ENCODE data around the gene HDAC4.
A peak's percentile ranks its signal among the peaks of the same experiment; 100 is the strongest.

HDAC4 gene

DNA sequence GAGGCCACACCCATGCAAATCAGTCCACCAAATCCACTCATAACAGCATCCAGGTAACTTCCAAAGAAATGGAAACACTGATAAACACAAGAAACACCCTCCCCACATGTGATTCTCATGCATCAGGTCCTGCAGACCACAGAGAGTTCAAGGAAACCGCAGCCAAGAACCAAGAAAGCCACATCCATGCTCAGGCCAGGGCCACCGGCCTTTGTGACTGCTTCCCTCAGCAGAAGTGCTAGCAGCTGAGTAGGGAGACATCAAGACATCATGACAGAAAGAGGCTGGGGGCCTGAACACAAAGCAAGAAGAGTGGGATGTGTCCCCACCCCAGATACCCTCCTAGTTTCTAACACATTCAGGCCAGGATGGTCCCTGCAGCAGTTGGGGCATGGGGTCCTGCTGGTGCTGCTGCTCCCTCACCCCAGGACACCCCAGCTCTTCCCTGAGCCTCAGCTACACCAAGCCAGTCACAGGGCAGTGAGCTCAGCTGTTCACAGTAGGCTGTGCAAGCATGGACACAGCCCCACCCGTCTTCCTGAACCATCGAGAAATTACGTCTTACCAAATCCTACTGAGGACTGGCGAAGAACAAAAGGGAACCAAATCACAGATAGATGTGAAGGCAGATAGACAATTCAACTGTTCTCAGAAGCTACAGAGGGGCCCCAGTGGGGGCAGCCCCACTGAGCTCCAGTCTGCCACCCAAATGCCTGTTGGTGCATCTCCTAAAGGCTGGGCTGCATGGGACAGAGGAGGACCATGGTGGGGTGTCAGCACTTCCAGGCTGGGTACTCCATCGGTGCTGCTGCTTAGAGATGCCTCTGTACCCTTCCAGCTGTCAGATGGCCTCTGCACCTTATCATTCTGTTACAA lies 60.9 kb downstream of the HDAC4 start:
- TF ChIP-seq, protein P1, sequence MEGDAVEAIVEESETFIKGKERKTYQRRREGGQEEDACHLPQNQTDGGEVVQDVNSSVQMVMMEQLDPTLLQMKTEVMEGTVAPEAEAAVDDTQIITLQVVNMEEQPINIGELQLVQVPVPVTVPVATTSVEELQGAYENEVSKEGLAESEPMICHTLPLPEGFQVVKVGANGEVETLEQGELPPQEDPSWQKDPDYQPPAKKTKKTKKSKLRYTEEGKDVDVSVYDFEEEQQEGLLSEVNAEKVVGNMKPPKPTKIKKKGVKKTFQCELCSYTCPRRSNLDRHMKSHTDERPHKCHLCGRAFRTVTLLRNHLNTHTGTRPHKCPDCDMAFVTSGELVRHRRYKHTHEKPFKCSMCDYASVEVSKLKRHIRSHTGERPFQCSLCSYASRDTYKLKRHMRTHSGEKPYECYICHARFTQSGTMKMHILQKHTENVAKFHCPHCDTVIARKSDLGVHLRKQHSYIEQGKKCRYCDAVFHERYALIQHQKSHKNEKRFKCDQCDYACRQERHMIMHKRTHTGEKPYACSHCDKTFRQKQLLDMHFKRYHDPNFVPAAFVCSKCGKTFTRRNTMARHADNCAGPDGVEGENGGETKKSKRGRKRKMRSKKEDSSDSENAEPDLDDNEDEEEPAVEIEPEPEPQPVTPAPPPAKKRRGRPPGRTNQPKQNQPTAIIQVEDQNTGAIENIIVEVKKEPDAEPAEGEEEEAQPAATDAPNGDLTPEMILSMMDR (IDR thresholded peaks at IDR 0.05; ENCODE audit: borderline replicate concordance, control extremely low read depth, extremely low read depth, insufficient read depth, missing control alignments) = no peak
- in situ Hi-C loops (cut with MboI; ENCODE audit: low sequenced_read_pairs, unreplicated experiment) = no loop called here

DNA sequence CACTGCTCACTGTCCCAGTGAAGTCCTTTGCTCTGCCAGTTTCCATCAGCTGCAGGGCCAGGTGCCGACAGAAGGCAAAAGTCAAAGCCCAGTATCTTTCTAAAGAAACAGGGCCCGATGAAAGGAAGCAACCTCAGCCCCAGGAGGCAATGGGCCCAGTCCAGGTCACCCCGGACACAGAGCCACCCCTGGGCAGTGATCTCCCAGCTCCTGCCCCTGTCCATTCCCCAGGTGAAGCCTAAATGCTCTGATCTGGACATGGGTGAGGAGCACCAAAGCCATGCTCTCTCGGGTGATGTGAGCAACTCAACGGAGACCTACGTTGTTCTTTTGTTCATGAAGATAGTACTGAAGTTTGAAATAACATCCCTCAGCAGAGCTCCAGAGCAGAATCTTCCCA lies 61.6 kb downstream of the HDAC4 start:
- in situ Hi-C loops (cut with MboI; ENCODE audit: low sequenced_read_pairs, unreplicated experiment) = no loop called here
- TF ChIP-seq, protein P1 (IDR thresholded peaks at IDR 0.05; ENCODE audit: borderline replicate concordance, control extremely low read depth, extremely low read depth, insufficient read depth, missing control alignments) = no peak
- no peak for DNase-seq (ENCODE audit: low spot score)

More for the DNA sequence above, 60.9 kb downstream of the HDAC4 start:
- peak; percentile 66 for DNase-seq (ENCODE audit: low spot score)

DNA sequence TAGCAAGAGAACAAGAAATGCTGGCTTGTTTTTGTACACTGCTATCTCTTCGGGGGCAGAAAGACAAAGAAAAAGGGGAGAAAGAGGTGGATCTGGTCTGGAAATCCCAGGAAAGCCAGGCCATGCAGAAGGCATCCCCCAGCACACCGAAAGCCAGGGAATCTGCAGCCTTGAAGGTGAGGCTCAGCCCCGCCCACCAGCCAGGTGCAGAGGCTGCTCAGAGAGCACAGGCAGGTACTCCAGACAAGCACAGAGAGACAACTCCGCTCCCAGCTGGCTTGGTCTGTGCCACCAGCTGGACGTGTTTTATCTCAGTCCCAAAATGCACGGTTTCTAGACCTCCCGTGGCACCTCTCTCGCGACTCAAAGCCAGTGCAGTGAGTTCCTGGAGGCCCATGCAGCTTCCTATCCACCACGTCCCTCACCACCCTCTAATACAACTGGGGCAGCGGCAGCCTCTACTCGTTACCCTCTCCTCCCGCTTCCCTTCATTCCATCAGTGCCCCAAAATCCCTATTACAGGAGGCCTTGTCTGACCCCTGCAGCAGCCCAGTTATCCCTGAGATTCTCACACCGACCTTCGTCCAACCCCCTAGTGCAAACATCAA lies 62.8 kb downstream of the HDAC4 start:
- no peak for DNase-seq (ENCODE audit: low spot score)
- in situ Hi-C loops (cut with MboI; ENCODE audit: low sequenced_read_pairs, unreplicated experiment) = no loop called here
- TF ChIP-seq, protein P1 (IDR thresholded peaks at IDR 0.05; ENCODE audit: borderline replicate concordance, control extremely low read depth, extremely low read depth, insufficient read depth, missing control alignments) = no peak

DNA sequence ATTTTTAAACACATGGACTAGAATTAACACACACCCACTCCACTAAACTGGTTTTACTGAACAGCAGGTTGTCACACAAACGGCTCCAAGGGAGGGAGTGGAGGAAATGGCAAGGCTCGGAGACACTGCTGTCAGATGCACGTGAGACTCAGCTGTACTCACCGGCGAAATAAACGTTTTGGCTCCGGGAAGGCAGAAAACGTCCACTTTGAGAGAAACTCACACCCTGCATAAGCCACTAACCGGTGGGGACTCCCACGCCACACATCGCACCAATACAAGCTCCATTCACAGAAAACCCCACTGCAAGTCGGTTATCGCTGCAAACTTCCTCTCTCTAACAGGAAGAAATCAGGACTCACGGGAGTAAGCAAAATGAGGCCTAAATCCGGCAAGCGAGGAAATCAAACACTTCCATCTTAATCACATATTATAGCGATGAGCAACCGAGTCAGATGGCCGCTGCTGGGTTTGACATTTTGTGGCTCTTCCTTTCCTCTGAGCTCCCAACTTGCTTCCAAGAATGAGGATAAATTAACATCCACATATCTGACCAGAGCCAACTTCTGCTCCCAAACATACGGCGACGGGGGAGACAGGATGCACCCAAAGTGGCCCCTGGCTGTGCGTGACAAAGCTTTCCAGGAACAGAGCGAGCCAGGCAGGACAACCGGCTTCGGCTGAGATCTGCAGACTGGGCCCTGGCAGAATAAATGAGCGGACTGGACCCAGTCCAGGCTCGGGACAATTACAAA lies 63.5 kb downstream of the HDAC4 start:
- DNase-seq (ENCODE audit: low spot score) = no peak
- TF ChIP-seq, protein P1 (IDR thresholded peaks at IDR 0.05; ENCODE audit: borderline replicate concordance, control extremely low read depth, extremely low read depth, insufficient read depth, missing control alignments) = no peak
- in situ Hi-C loops (cut with MboI; ENCODE audit: low sequenced_read_pairs, unreplicated experiment) = no loop called here

DNA sequence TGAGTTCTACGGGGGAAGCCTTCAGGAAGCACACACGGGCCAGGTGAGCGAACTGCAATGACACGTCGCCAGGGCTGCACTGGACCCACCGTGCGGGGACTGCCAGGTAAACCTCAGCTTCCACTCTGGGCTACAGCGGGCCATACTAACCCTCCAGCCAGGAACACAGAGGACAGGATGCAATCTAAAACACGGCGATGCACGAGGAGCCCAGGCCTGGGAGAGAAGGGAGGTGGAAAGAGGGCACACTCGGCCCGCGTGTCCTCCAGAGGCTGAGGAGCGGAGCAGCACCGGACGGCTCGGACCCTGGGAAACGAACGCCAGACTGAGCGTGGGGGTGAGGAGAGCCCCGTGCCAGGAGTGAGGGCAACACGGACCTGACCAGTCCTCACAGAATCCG lies 69.3 kb downstream of the HDAC4 start:
- in situ Hi-C loops (cut with MboI; ENCODE audit: low sequenced_read_pairs, unreplicated experiment) = no loop called here
- DNase-seq (ENCODE audit: low spot score) = no peak
- TF ChIP-seq, protein P1 (IDR thresholded peaks at IDR 0.05; ENCODE audit: borderline replicate concordance, control extremely low read depth, extremely low read depth, insufficient read depth, missing control alignments) = no peak

DNA sequence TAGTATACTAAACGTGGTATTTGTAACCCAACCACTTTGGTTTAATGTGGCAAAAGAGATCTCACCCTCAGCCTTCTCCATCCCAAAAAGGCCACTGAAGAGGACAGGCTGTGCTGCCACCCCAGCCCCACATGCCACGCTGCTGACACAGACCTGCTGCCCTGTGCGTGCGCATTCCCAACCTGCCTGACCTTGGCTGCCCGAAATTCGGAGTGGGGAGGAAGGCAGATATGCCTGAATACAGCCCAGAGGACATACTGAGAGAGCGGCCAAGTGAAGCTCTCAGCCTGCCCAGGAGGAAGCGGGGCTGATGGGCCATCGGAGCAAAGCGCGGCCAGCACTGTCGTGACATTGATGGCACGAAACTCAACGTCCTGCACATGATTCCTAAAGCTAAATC lies 70.0 kb downstream of the HDAC4 start:
- no peak for DNase-seq (ENCODE audit: low spot score)
- TF ChIP-seq, protein P1 (IDR thresholded peaks at IDR 0.05; ENCODE audit: borderline replicate concordance, control extremely low read depth, extremely low read depth, insufficient read depth, missing control alignments) = no peak
- in situ Hi-C loops (cut with MboI; ENCODE audit: low sequenced_read_pairs, unreplicated experiment) = no loop called here

Data from GM13976 (cell line).